ENCODE data around the gene C1QTNF9.
"Not testable (repeated sequence)": the region's sequence is repeated elsewhere in the genome, so short reads cannot be mapped to it uniquely, and the experiment has no call there.

Gene C1QTNF9

GRCh38 chr13:24323739-24324075 is 14.3 kb downstream of the C1QTNF9 start:
- DNase-seq: no peak

GRCh38 chr13:24327598-24327997 is 18.2 kb downstream of the C1QTNF9 start:
- not testable (repeated sequence) for DNase-seq

DNA sequence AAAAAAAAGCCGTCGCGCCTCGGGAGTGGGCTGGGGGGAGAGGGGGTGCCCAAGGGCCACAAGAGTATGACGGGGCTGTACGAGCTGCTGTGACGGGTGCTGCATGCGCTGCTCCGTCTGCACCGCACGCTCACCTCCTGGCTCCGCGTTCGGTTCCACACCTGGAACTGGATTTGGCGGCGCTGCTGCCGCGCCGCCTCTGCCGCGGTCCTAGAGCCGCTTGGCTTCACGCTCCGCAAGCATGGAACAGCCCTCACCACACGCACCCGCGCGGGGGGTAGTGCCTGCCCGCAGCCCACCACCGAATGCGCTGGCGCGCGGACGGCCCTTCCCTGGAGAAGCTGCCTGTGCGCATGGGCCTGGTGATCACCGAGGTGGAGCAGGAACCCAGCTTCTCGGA is 18.8 kb downstream of the C1QTNF9 start:
- DNase-seq: no peak

GRCh38 chr13:24338721-24339120 is 29.3 kb downstream of the C1QTNF9 start:
- DNase-seq: no peak

DNA sequence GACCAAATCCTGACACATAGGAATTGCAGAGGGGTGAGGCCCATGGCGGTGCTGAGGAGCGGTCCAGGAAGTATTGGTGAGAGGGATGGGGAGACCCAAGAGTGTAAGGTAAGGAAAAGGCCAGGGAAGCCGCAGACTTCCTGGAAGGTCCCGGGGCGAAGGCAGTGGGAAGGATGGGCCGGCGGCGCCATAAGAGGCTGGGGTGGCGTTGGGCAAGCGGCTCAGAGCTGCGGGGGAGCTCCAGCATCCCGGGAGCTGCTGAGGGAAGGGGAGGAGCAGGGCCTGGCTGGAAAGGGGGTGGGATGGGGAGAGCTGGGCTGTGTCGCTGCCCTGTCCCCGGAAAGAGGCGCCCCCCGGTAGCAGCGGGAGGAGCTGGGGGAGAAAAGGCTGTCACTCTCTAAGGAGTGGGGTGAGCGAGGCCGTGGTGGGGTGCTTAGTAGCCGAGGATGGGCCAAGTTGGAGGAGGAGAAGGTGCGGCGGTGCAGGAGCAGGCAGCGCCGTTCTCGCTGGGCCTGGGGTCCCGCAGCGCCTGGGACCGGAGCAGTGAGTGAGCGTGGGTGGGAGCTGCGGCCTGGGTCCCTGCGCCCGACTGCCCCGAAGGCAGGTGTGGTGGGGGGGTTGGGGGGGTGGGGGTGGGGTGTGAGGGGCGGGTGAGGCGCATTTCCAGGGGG is 30.7 kb downstream of the C1QTNF9 start:
- no peak for DNase-seq

DNA sequence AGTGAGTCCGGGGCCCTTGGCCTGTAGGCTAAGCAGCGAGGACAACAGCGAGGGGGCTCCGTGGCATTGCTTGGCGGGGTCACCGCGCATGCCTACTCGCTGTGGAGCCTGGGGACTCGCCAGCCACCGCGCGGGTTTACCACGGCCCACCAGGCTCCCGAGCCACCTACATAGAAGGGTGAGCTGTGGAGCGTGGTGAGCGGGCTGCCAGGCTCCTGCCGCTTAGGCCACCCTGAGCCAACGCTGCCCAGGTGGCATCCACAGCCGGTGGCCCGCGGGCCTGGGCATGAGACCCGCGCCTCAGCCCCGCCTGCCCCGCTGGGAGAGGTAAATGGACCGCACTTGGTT is 31.2 kb downstream of the C1QTNF9 start:
- no peak for DNase-seq

GRCh38 chr13:24341439-24341838 is 32.1 kb downstream of the C1QTNF9 start:
- DNase-seq: no peak

- no peak for DNase-seq
Measured at GRCh38 chr13:24348385-24348784, 39.0 kb downstream of the C1QTNF9 start.

DNA sequence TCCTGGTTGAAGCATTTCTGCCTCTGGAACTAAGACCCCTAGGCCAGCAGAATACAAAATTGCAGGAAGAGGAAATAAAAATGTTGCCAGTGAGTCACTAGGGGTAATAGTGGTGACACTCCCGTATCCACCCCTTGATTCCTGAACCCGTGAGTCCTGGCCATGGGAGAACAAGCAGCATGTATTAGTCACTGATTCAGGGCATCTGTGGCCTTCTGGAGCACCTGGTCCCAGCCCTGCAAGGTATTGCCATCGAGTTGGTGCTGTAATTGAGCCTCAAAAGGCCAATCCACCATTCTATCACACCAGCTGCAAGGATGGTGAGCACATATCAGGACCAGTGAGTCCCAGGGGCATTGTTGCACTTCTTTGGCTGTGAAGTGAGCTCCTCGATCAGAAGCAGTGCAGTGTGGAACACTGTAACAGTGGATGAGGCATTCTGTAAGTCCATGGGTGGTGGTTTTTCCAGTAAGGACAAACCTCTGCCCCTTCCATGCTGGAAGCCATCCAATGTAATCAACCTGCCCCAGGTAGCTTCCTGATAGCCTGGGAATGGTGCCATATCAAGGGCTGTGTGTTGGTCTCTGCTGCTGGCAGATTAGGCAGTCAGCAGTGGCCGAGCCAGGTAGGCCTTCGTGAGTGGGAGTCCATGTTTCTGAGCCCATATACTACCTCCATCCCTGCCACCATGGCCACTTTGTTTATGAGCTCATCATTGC is 39.6 kb downstream of the C1QTNF9 start:
- DNase-seq: no peak

- DNase-seq: not testable (repeated sequence)
Measured at GRCh38 chr13:24349778-24350664, 40.6 kb downstream of the C1QTNF9 start.

DNA sequence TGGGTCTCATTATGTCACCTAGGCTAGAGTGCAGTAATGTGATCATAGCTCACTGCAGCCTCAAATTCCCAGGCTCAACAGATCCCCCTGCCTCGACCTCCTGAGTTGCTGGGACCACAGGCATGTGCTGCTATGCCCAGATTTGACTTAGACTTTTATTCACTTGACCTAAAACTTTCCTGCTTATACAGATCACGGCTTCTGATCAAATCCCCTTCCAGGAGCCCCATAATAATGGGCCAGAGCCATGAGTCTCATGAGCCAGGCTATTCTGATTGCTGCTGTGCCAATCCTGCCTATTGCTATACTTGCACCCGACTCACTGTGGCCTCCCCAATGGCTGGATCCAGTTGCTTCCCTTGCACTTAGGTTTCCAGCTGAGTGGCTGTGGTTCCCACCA is 42.0 kb downstream of the C1QTNF9 start:
- no peak for DNase-seq

DNA sequence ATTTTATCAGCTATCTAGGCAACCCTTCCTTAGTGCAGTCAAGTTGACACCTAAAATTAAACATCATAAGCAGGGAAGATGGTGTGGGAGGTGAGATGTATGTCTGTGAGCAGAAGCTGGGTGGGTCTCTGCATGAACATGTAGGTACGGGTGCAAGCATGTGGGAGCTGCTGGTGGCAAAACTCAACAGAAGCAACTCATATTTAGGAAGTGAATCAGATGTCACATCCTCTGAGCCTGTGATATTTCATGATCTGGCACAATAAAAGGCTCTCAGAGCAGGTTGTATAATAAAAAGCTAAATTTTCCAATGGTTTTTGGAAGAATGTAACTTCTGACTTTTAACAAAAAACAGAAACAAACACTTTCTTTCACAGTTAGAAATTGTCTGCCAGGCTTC is 44.4 kb downstream of the C1QTNF9 start:
- no peak for DNase-seq

GRCh38 chr13:24355103-24355502 is 45.7 kb downstream of the C1QTNF9 start:
- no peak for DNase-seq

DNA sequence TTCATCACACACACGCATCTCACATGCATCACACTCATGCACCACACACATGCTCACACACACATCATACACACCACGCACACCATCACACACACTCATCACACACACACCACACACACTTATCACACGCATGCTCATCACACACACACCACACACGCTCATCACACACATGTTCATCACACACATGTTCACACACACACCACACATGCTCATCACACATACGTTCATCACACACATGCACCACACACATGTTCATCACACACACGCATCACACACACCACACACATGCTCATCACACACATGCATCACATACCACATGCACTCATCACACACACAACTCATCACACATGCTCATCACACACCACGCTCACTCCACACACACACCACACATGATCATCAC is 46.9 kb downstream of the C1QTNF9 start:
- no peak for DNase-seq

- DNase-seq: no peak
Measured at GRCh38 chr13:24356837-24357236, 47.5 kb downstream of the C1QTNF9 start.

- no peak for DNase-seq
Measured at GRCh38 chr13:24357756-24358155, 48.4 kb downstream of the C1QTNF9 start.

- DNase-seq: not testable (repeated sequence)
Measured at GRCh38 chr13:24358836-24359235, 49.5 kb downstream of the C1QTNF9 start.

GRCh38 chr13:24359252-24359651 is 49.9 kb downstream of the C1QTNF9 start:
- DNase-seq: not testable (repeated sequence)

GRCh38 chr13:24360106-24360505 is 50.7 kb downstream of the C1QTNF9 start:
- DNase-seq: no peak

GRCh38 chr13:24361113-24361512 is 51.7 kb downstream of the C1QTNF9 start:
- DNase-seq: no peak

DNA sequence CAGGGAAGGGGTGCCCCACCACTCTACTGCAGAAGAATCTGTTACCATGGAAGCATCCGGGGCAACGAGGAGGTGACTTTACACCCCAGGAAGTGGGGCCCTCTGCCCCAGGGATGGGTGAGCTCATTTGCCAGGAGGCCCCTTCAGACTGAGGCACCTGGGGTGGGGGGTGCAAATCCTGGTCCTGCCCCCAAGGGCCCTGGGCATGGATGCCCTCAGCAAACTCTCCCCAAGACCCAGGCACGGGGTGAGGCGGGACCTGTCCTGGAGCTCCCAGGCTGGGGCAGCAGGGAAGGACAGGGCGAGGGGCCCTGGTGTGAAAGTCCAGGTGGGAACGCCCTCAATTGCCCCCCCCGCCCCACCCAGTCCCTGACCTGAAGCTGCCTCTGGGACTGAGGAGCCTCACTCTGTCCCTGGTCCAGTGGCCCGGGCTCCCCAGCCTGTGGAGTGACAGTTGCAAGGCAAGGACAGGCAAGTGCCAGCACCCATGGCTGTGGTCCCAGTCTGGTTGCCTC is 52.5 kb downstream of the C1QTNF9 start:
- no peak for DNase-seq

DNA sequence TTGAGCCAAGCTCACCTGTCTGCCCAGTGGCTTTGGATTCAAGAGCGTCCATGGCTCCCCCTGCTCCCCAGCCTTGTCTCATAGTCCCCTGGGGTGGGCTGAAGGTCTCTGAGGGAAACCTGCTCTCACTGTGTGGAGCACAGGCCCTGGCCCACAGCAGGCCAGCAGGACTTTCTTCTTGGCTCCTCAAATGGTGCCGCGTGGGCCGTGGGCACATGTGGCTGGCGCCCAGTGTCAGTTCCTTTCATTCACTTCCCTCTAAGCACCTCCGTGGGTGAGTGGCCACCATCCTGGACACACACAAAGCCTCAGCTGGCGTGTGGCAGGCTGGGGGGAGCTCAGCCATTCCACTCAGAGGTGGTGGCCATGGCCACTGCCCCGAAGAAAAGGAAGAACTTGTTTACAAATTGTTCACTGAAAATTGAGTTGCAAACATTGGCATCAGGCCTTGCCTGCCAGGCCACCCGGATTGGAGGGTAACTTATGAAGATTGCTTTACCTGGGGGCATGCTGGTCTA is 53.1 kb downstream of the C1QTNF9 start:
- no peak for DNase-seq

DNA sequence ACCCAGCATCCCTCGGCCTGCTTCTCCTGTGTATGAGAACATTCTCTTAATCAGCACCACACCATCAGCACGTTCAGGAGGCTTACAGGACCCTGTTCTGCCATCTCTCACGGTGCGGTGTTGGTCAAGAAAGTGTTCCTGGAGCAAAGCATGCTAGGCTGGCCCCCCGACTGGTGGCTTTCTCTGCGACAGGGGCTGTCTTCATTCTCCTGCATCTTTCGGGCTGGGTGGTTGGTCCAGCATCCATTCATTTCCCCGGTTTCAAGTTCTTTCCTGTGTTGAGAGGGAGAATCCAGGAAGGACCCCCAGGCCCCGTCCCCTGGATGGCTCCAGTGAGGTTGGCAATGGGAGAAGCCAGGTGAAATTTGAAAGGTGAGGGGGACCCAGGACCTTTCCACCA is 55.8 kb downstream of the C1QTNF9 start:
- DNase-seq: no peak

All from NCI-H1048 (cell line).